Erythroblast (primary cell): ENCODE measurements around the gene WDFY3.

ENCODE experiments used
- GATA1 ChIP-seq: IDR thresholded peaks from 2 replicates; pipeline ENCODE4 v1.6.1; 2011; ENCODE audit warnings: low read depth, mild to moderate bottlenecking, control low read depth, low read length, moderate library complexity
- POLR2A ChIP-seq: IDR thresholded peaks from 2 replicates; pipeline ENCODE4 v1.6.1; 2011; ENCODE audit warnings: mild to moderate bottlenecking, low read length

DNA sequence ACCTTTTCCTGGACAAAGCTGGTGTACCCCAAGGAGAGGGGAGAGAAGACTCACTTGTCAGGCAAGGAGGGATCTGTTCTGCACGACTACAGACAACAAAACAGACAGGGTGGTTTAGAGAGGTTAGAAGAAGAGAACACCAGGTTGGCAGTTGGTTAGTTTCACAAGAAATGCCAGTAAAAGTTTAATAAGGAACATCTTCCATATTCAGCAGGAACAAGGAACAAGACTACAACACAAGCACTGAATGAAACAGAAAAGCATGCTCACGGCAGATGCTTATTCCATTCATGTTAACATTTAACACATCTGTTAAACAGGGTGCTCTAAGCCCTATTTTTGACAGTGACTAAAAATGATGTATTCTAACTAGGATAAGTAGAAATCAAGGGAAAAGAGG is 158.2 kb downstream of the WDFY3 start:
- TF ChIP-seq POLR2A, result no peak
- no peak for TF ChIP-seq GATA1
